AML-193 (cell line): ENCODE results near the gene CAGE1.

Source experiments
- DNase-seq, 2 experiments: peaks; one replicate each; lab custom pipeline; 2025; lab: John Stamatoyannopoulos, UW

CAGE1 gene

GRCh38 chr6:7309050-7309449 lies 80.5 kb downstream of the CAGE1 start:
- no peak for DNase-seq

- no peak for DNase-seq
These were observed 82.0 kb downstream of the CAGE1 start for GRCh38 chr6:7307533-7307932.

GRCh38 chr6:7304821-7305220 lies 84.7 kb downstream of the CAGE1 start:
- DNase-seq, result no peak

GRCh38 chr6:7301702-7302101 lies 87.8 kb downstream of the CAGE1 start:
- no peak for DNase-seq

GRCh38 chr6:7300926-7301325 lies 88.6 kb downstream of the CAGE1 start:
- no peak for DNase-seq

- no peak for DNase-seq
These were observed 91.4 kb downstream of the CAGE1 start for GRCh38 chr6:7298113-7298512.

GRCh38 chr6:7296602-7297001 lies 92.9 kb downstream of the CAGE1 start:
- no peak for DNase-seq

- DNase-seq, result no peak
These were observed 93.6 kb downstream of the CAGE1 start for GRCh38 chr6:7295916-7296315.

- DNase-seq, result no peak
These were observed 96.8 kb downstream of the CAGE1 start for GRCh38 chr6:7292596-7293255.

- no peak for DNase-seq
These were observed 99.5 kb downstream of the CAGE1 start for GRCh38 chr6:7290079-7290478.

- no peak for DNase-seq
These were observed 104.1 kb downstream of the CAGE1 start for GRCh38 chr6:7285416-7285815.

GRCh38 chr6:7283676-7284075 lies 105.9 kb downstream of the CAGE1 start:
- no peak for DNase-seq

GRCh38 chr6:7282097-7282906 lies 107.2 kb downstream of the CAGE1 start:
- DNase-seq, result no peak
